ENCODE measurements around the gene HAAO. TPM values are rescaled to one million over a fixed set of nuclear protein-coding genes. Genes with fewer than 3 reads are reported as not detected.

HAAO gene
- polyA plus RNA-seq, 2 donors: 3.0 to 6.9 TPM

DNA sequence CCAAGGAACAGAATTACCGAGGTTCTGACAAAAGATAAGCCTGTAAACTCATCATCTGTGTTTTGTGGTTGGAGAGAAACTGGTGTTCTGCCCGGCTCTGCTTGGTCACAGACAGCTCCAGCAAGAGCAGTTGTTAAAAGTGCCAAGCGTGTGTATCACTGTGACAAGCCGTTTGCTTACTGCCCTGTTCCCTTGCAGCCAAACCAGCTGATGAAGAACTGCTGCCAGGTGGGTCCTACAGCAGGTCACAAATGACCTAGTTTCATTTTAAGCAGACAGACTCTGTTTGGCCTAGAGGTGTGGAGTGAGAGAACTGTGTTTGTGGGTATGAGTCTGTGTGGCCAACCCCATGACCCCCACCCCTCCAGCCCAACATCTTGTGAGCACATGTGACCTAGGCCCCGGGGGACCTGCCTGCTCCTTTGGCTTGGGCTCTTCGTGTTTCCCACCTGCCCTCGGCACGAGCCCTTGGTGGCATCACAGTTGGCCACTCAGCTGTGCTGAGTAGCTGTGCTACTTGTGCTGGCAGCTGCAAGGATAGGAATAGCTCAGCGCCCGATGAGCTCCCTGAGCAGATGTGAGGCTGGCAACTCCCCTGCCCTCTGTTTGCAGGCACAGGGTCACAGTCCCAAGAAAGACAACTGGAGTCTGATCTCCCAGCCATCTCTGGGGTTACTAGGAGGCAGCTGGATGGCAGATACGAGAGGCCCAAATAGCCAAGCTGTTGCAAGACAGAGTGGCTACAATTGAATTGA lies 38.2 kb downstream of the HAAO start:
- Histone ChIP-seq H3K27me3 (ENCODE audit: control insufficient read depth in 1 of 2, insufficient read depth in 2 of 2, low read length in 2 of 2) (no peaks in the 10 kb centered on the region), H3K27ac (ENCODE audit: low read depth in 2 of 2, low read length in 1 of 2) (no peak overlapping the region), H3K4me1 (ENCODE audit: control insufficient read depth in 2 of 2, insufficient read depth in 2 of 2, low read length in 1 of 2) (peaks cover 0 to 2% of the 10 kb centered on the region in 2 donors), H3K4me3 (ENCODE audit: low read depth in 1 of 2, low read length in 2 of 2) (no peak overlapping the region), H3K9me3 (ENCODE audit: control insufficient read depth in 2 of 2, insufficient read depth in 1 of 2, low read depth in 1 of 2, low read length in 1 of 2) (no peaks in the 10 kb centered on the region), H3K36me3 (ENCODE audit: control insufficient read depth in 2 of 2, insufficient read depth in 2 of 2, low read length in 1 of 2) (peaks cover 0 to 19% of the 10 kb centered on the region in 2 donors)
- 59 to 71% methylated on average over 11 of the region's 11 CpGs for WGBS, 2 donors

DNA sequence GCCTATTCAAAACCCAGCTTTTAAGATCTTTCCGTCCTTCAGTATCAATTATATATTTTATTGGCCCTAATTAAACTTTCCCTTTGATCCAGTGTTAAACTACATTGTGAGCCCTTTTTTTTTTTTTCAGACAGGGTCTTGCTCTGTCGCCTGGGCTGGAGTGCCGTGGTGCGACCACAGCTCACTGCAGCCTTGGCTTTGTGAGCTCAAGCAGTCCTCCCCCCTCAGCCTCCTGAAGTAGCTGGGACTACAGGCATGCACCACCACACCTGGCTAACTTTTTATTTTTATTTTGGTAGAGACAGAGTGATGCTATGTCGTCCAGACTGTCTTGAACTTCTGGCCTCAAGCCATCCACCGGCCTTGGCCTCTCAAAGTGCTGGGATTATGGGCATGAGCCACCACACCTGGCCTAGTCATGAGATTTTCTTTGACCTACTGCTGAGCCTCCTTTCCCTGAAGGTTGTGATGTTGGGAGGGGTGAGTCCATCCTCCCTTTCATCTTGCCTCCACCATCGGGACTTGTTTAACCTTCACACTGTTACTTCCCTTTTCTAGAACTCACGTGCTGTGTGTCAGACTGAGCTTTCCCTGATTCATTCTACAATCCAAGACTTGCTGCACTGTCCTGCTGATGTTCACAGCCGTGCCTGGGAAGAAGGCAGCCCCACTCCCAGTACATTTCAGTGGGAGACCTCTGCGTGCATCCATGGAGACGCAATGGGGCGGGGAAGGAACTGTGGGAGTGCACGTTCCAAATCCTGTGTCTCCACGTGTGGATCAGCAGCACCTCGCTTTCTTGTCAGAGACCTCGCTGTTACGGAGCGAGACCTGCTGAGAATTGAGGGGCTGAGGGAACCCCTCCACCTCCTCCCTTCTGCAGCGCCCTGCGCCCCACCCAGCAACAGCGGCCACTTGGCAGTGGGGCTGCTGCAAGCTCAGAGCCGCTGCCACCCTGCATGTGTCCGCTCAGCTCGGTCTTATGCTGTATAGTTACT lies 39.3 kb downstream of the HAAO start:
- Histone ChIP-seq H3K36me3 (ENCODE audit: control insufficient read depth in 2 of 2, insufficient read depth in 2 of 2, low read length in 1 of 2) (peaks cover 0 to 19% of the 10 kb centered on the region in 2 donors), H3K4me3 (ENCODE audit: low read depth in 1 of 2, low read length in 2 of 2) (no peak overlapping the region), H3K4me1 (ENCODE audit: control insufficient read depth in 2 of 2, insufficient read depth in 2 of 2, low read length in 1 of 2) (peaks cover 0 to 2% of the 10 kb centered on the region in 2 donors), H3K27ac (ENCODE audit: low read depth in 2 of 2, low read length in 1 of 2) (no peak overlapping the region), H3K9me3 (ENCODE audit: control insufficient read depth in 2 of 2, insufficient read depth in 1 of 2, low read depth in 1 of 2, low read length in 1 of 2) (no peaks in the 10 kb centered on the region), H3K27me3 (ENCODE audit: control insufficient read depth in 1 of 2, insufficient read depth in 2 of 2, low read length in 2 of 2) (no peaks in the 10 kb centered on the region)
- 85 to 90% methylated on average over 24 of the region's 24 CpGs for WGBS, 2 donors

- peaks cover 0 to 19% of the 10 kb centered on the region in 2 donors for H3K36me3 ChIP-seq (ENCODE audit: control insufficient read depth in 2 of 2, insufficient read depth in 2 of 2, low read length in 1 of 2)
- H3K4me1 ChIP-seq (ENCODE audit: control insufficient read depth in 2 of 2, insufficient read depth in 2 of 2, low read length in 1 of 2): peaks cover 0 to 2% of the 10 kb centered on the region in 2 donors
- WGBS, 2 donors: 58 to 64% methylated on average over 2 of the region's 2 CpGs
- no peak overlapping the region for H3K27ac ChIP-seq (ENCODE audit: low read depth in 2 of 2, low read length in 1 of 2)
- H3K27me3 ChIP-seq (ENCODE audit: control insufficient read depth in 1 of 2, insufficient read depth in 2 of 2, low read length in 2 of 2): no peaks in the 10 kb centered on the region
- H3K4me3 ChIP-seq (ENCODE audit: low read depth in 1 of 2, low read length in 2 of 2): no peak overlapping the region
- H3K9me3 ChIP-seq (ENCODE audit: control insufficient read depth in 2 of 2, insufficient read depth in 1 of 2, low read depth in 1 of 2, low read length in 1 of 2): no peaks in the 10 kb centered on the region
These were observed 40.1 kb downstream of the HAAO start for GRCh38 chr2:42752314-42752713.

DNA sequence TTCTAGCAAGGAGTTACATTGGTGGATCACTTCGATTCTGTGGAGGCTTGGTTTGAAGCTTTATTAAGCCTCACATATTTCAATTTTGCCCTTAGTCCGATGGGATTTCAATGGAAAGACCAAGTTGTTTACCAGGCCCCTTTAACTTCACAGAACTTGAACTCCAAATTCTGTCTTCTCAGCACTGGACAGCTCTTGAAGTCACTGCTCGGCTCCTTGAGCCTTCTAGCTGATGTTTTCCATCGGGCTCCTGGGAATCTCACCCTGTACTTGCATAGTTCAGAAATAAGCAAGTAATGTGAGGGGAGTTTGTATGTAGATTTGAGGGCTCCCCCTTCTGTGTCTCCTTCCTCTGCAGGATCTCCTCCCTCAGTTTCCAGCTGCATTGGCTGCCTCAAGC lies 43.5 kb downstream of the HAAO start:
- Histone ChIP-seq H3K27me3 (ENCODE audit: control insufficient read depth in 1 of 2, insufficient read depth in 2 of 2, low read length in 2 of 2) (no peaks in the 10 kb centered on the region), H3K4me3 (ENCODE audit: low read depth in 1 of 2, low read length in 2 of 2) (no peak overlapping the region), H3K27ac (ENCODE audit: low read depth in 2 of 2, low read length in 1 of 2) (no peak overlapping the region), H3K9me3 (ENCODE audit: control insufficient read depth in 2 of 2, insufficient read depth in 1 of 2, low read depth in 1 of 2, low read length in 1 of 2) (no peaks in the 10 kb centered on the region), H3K36me3 (ENCODE audit: control insufficient read depth in 2 of 2, insufficient read depth in 2 of 2, low read length in 1 of 2) (peaks cover 0 to 3% of the 10 kb centered on the region in 2 donors), H3K4me1 (ENCODE audit: control insufficient read depth in 2 of 2, insufficient read depth in 2 of 2, low read length in 1 of 2) (no peaks in the 10 kb centered on the region)
- 93 to 97% methylated on average over 4 of the region's 4 CpGs for WGBS, 2 donors

- Histone ChIP-seq H3K27me3 (ENCODE audit: control insufficient read depth in 1 of 2, insufficient read depth in 2 of 2, low read length in 2 of 2) (no peaks in the 10 kb centered on the region), H3K36me3 (ENCODE audit: control insufficient read depth in 2 of 2, insufficient read depth in 2 of 2, low read length in 1 of 2) (peaks cover 0 to 3% of the 10 kb centered on the region in 2 donors), H3K27ac (ENCODE audit: low read depth in 2 of 2, low read length in 1 of 2) (no peak overlapping the region), H3K4me1 (ENCODE audit: control insufficient read depth in 2 of 2, insufficient read depth in 2 of 2, low read length in 1 of 2) (peaks cover 0 to 4% of the 10 kb centered on the region in 2 donors), H3K4me3 (ENCODE audit: low read depth in 1 of 2, low read length in 2 of 2) (no peak overlapping the region), H3K9me3 (ENCODE audit: control insufficient read depth in 2 of 2, insufficient read depth in 1 of 2, low read depth in 1 of 2, low read length in 1 of 2) (no peaks in the 10 kb centered on the region)
- 95 to 97% methylated on average over 3 of the region's 3 CpGs for WGBS, 2 donors
These were observed 45.0 kb downstream of the HAAO start for GRCh38 chr2:42747422-42747821.

DNA sequence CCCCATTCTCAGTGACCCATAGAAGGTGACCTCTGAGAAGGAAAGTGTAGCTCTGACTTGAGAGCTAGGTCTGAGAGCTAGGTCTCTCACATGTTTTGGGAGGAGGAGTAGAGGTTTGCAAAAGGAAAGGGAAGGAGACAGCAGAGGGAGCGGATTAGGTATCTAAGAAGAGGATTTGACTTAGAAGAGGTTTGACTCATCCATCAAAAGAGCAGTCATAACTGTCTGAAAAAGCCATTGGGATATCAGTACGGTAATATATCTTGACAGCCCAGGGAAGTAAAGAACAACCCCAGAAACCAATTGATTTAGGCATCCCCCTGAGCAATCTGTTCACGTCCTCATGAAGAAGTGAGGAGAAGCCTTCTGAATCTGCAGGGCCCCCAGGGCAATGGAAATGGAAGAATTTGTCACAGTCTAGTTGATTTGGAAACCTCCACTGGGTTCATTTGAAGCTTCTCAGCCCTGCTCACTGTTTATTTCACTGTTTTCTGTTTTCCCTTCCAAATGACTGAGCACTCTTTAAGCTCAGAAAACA lies 47.8 kb downstream of the HAAO start:
- no peaks in the 10 kb centered on the region for H3K9me3 ChIP-seq (ENCODE audit: control insufficient read depth in 2 of 2, insufficient read depth in 1 of 2, low read depth in 1 of 2, low read length in 1 of 2)
- 94 to 95% methylated on average over 3 of the region's 3 CpGs for WGBS, 2 donors
- no peak overlapping the region for H3K27ac ChIP-seq (ENCODE audit: low read depth in 2 of 2, low read length in 1 of 2)
- H3K4me3 ChIP-seq (ENCODE audit: low read depth in 1 of 2, low read length in 2 of 2): no peak overlapping the region
- peaks cover 0 to 4% of the 10 kb centered on the region in 2 donors for H3K4me1 ChIP-seq (ENCODE audit: control insufficient read depth in 2 of 2, insufficient read depth in 2 of 2, low read length in 1 of 2)
- peaks cover 0 to 4% of the 10 kb centered on the region in 2 donors for H3K36me3 ChIP-seq (ENCODE audit: control insufficient read depth in 2 of 2, insufficient read depth in 2 of 2, low read length in 1 of 2)
- H3K27me3 ChIP-seq (ENCODE audit: control insufficient read depth in 1 of 2, insufficient read depth in 2 of 2, low read length in 2 of 2): no peaks in the 10 kb centered on the region

DNA sequence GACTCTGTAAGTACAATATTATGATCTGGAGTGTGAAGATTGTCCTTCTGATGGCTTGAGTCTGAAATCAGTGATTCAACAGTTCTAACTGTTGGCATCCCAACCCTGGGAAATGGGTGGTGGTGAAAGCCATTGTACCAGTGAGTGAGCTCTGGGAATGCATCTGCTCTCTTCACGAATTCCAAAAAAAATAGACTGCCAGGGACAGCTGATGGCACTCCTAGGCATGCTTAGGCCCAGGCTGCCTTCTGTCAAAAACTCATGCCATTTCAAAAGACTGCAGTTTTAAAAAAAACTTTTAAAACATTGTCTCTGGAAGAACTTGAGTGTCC lies 48.8 kb downstream of the HAAO start:
- no peak overlapping the region for H3K27ac ChIP-seq (ENCODE audit: low read depth in 2 of 2, low read length in 1 of 2)
- WGBS, 2 donors: 79 to 84% methylated on average over 1 of the region's 1 CpG
- H3K9me3 ChIP-seq (ENCODE audit: control insufficient read depth in 2 of 2, insufficient read depth in 1 of 2, low read depth in 1 of 2, low read length in 1 of 2): no peaks in the 10 kb centered on the region
- peaks cover 0 to 4% of the 10 kb centered on the region in 2 donors for H3K36me3 ChIP-seq (ENCODE audit: control insufficient read depth in 2 of 2, insufficient read depth in 2 of 2, low read length in 1 of 2)
- no peaks in the 10 kb centered on the region for H3K27me3 ChIP-seq (ENCODE audit: control insufficient read depth in 1 of 2, insufficient read depth in 2 of 2, low read length in 2 of 2)
- peaks cover 0 to 4% of the 10 kb centered on the region in 2 donors for H3K4me1 ChIP-seq (ENCODE audit: control insufficient read depth in 2 of 2, insufficient read depth in 2 of 2, low read length in 1 of 2)
- H3K4me3 ChIP-seq (ENCODE audit: low read depth in 1 of 2, low read length in 2 of 2): no peak overlapping the region

DNA sequence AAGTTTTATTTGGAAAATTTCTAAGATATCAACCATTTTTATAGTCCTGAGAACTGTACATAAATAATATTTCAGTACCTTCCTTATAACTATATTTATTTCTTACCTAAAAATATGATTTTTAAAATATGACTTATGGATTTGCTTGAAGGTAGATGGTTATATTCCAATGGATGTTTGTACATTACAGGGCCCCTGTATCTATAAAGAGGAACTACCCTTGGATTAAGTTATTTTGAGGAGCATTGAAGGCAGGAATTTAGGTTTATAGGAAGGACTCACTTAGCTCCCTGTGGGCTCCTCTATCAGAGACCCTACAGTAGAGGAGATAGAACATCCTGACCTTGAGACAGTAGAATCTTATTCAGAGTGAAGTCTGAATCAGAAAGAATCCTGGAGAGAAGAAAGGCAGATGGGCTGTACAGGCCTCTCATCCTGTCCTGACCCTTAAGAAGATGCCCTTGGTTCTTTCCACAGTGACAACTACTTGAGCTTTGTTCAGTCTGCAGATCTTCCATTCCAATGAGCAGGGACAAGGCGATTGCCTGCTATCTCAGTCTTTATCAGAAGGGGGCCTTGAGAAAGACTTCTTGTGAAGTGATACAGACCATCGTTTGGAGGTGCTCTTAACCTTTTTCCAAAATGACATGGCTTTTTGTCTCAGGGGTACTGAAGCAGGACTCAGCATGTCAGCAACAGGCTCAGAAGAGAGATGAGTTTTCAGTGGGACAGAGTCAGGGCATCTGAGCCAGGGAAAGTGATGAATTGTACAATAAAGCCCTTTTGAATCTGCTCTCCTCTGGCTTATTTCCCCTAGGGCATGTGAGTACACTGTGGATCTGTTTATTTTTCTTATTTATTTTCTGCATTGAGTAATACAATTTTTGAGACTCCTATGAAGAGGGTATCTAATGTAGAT lies 49.4 kb downstream of the HAAO start:
- no peaks in the 10 kb centered on the region for H3K9me3 ChIP-seq (ENCODE audit: control insufficient read depth in 2 of 2, insufficient read depth in 1 of 2, low read depth in 1 of 2, low read length in 1 of 2)
- 67 to 70% methylated on average over 2 of the region's 2 CpGs for WGBS, 2 donors
- no peaks in the 10 kb centered on the region for H3K27me3 ChIP-seq (ENCODE audit: control insufficient read depth in 1 of 2, insufficient read depth in 2 of 2, low read length in 2 of 2)
- H3K4me3 ChIP-seq (ENCODE audit: low read depth in 1 of 2, low read length in 2 of 2): no peak overlapping the region
- peaks cover 0 to 4% of the 10 kb centered on the region in 2 donors for H3K36me3 ChIP-seq (ENCODE audit: control insufficient read depth in 2 of 2, insufficient read depth in 2 of 2, low read length in 1 of 2)
- no peak overlapping the region for H3K27ac ChIP-seq (ENCODE audit: low read depth in 2 of 2, low read length in 1 of 2)
- peaks cover 0 to 4% of the 10 kb centered on the region in 2 donors for H3K4me1 ChIP-seq (ENCODE audit: control insufficient read depth in 2 of 2, insufficient read depth in 2 of 2, low read length in 1 of 2)

DNA sequence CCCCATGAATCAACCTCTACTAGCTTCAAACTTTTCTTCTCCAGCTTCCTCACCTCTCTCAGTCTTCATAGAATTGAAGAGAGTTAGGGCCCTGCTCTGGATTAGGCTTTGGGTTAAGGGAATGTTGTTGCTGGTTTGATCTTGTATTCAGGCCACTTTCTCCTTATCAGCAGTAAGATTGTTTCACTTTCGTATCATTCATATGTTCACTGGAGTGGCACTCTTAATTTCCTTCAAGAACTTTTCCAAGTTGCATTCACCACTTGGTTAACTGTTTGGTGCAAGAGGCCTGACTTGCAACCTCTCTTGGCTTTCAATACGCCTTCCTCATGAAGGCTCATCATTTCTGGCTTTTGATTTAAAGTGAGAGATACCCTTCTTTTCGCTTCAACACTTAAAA lies 51.2 kb downstream of the HAAO start:
- 84 to 92% methylated on average over 3 of the region's 3 CpGs for WGBS, 2 donors
- Histone ChIP-seq H3K27me3 (ENCODE audit: control insufficient read depth in 1 of 2, insufficient read depth in 2 of 2, low read length in 2 of 2) (no peaks in the 10 kb centered on the region), H3K36me3 (ENCODE audit: control insufficient read depth in 2 of 2, insufficient read depth in 2 of 2, low read length in 1 of 2) (peaks cover 7 to 8% of the 10 kb centered on the region in 2 donors), H3K9me3 (ENCODE audit: control insufficient read depth in 2 of 2, insufficient read depth in 1 of 2, low read depth in 1 of 2, low read length in 1 of 2) (peaks cover 0 to 1% of the 10 kb centered on the region in 2 donors), H3K4me1 (ENCODE audit: control insufficient read depth in 2 of 2, insufficient read depth in 2 of 2, low read length in 1 of 2) (peaks cover 0 to 4% of the 10 kb centered on the region in 2 donors), H3K27ac (ENCODE audit: low read depth in 2 of 2, low read length in 1 of 2) (no peak overlapping the region), H3K4me3 (ENCODE audit: low read depth in 1 of 2, low read length in 2 of 2) (no peak overlapping the region)

Measured in esophagus (tissue), 2 donors.